Inflammatory macrophage treated with lipopolysaccharide for 1 hour (primary cell): ENCODE results near the gene STXBP3.
A peak's percentile ranks its signal among the peaks of the same experiment; 100 is the strongest.
"Not testable (repeated sequence)": the region's sequence is repeated elsewhere in the genome, so short reads cannot be mapped to it uniquely, and the experiment has no call there.

ENCODE experiments used
- DNase-seq, 2 donors: peaks; one replicate each; pipeline ENCODE4 v3.0.0-alpha.2; 2020 to 2022

The STXBP3 gene, protein sequence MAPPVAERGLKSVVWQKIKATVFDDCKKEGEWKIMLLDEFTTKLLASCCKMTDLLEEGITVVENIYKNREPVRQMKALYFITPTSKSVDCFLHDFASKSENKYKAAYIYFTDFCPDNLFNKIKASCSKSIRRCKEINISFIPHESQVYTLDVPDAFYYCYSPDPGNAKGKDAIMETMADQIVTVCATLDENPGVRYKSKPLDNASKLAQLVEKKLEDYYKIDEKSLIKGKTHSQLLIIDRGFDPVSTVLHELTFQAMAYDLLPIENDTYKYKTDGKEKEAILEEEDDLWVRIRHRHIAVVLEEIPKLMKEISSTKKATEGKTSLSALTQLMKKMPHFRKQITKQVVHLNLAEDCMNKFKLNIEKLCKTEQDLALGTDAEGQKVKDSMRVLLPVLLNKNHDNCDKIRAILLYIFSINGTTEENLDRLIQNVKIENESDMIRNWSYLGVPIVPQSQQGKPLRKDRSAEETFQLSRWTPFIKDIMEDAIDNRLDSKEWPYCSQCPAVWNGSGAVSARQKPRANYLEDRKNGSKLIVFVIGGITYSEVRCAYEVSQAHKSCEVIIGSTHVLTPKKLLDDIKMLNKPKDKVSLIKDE

GRCh38 chr1:108746382-108747170, at the start of gene STXBP3:
Gene STXBP3, plus strand, starts transcription at chr1:108746674. Its CDS starts 64 bp downstream, at chr1:108746738.
- DNase-seq = peak; percentile 96 to 100

DNA sequence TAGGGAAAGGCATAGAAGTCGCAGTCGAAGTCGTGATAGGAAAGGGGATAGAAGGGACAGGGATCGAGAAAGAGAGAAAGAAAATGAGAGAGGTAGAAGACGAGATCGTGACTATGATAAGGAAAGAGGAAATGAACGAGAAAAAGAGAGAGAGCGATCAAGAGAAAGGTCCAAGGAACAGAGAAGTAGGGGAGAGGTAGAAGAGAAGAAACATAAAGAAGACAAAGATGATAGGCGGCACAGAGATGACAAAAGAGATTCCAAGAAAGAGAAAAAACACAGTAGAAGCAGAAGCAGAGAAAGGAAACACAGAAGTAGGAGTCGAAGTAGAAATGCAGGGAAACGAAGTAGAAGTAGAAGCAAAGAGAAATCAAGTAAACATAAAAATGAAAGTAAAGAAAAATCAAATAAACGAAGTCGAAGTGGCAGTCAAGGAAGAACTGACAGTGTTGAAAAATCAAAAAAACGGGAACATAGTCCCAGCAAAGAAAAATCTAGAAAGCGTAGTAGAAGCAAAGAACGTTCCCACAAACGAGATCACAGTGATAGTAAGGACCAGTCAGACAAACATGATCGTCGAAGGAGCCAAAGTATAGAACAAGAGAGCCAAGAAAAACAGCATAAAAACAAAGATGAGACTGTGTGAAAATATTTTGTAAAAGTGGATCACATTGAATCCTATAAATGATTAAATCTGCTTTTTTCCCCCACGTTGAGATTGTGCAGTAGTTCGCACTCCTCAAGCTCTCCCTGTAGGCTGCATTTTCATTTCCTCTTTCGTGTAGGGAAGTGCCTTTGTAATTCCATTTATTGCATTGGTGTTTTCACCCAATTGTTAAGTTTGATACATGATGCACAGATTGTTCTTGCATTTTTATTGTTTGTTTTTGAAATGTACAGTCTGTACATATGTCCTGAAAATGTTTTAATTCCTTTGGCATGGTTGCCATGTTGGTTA, 46.8 kb upstream of the STXBP3 start:
- DNase-seq = peak; percentile 70 to 71

GRCh38 chr1:108701176-108701849, 45.2 kb upstream of the STXBP3 start:
- no peak for DNase-seq

DNA sequence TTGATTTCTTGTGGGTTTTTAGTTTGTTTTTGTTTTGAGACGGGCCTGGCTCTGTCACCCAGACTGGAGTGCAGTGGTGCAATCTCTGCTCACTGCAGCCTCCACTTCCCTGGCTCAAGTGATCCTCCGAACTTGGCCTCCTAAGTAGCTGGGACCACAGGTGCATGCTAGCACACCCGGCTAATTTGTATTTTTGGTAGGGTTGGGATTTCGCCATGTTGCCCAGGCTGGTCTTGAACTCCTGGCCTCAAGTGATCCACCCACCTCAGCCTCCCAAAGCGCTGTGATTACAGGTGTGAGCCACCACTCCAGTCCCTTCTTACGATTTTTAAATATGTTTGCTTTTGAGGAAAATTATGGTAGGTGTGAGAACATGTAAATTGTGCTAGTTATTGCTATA, 44.4 kb upstream of the STXBP3 start:
- DNase-seq = not testable (repeated sequence)

- no peak for DNase-seq
Observed at GRCh38 chr1:108703939-108704338, 42.5 kb upstream of the STXBP3 start.

GRCh38 chr1:108704496-108704895, 42.0 kb upstream of the STXBP3 start:
- DNase-seq = no peak

- DNase-seq = no peak
Observed at GRCh38 chr1:108706643-108707042, 39.8 kb upstream of the STXBP3 start.

DNA sequence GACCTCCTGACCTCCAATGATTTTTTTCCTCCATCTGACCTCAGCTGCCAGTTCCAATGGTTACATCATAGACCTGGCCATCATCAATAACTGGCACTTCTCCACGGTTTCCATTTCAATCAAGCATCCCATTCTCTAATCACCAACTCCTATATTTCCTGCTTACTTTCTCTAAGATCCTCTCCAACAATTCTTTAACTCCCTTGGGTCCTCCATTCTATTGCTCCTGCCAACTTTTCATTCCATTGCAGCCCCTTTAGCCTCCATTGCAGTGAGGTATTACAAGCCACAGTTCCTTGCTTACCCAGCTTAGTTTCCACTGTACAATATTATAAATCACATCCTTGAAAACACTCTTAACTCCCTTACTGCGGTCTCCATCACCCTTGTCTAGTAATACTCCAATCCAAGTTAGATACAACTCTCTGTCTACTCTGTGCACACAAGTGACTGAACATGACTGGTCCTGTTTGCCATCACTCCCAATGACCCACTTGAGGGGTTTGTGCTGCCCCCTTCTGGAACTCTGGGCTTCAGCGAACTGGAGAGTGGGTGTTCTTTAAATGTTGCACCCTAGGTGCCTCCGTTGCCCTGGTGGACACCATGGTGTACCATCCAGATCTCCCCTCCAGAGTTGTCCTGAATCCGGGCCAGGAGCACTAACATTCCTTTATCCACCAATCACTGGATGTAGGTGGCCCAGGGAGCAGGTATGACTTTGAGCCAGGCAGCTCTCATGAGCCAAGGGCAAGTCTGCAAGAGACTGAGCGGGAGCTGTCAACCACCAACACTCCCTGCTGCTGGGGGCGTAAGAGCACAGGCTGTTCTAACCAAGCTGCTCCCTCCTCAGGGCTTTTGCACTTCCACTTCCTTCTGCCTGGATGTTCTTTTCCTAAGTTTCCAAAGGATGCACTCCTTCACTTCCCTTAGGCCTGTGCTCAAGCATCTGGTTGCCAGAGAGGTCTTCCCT, 37.5 kb upstream of the STXBP3 start:
- peak in 1 of 2 donors; percentile 56 for DNase-seq

GRCh38 chr1:108712606-108713150, 33.8 kb upstream of the STXBP3 start, which contains the start of gene FNDC7:
Gene FNDC7, plus strand, starts transcription at chr1:108712908. Its CDS starts 26 bp downstream, at chr1:108712934.
- no peak for DNase-seq

GRCh38 chr1:108715932-108716331, 30.5 kb upstream of the STXBP3 start:
- no peak for DNase-seq

- DNase-seq = no peak
Observed at GRCh38 chr1:108716437-108717230, 29.8 kb upstream of the STXBP3 start.

DNA sequence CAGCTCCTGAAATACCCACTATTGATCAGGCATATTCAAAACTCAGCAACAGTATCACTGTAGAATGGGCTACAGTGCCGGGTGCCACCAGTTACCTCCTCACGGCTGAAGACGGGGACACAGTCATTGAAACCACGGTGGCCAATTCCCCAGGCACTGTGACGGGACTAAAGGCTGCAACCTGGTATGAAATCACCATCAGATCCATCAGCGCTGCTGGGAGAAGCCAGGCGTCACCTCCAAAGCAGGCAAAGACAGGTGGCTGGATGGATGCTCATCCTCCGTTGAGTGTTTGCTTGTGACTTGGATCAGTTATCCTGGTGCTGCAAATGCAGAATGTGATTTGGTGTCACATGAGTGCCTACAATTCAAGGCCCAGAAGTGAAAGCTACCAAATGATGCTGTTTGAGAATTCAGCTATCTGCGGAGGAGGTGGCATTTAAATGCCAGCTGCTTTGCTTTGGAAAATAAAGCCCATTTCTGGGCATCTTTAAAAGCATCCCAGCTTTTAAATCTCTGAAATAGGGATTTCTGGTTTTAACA, 28.6 kb upstream of the STXBP3 start:
- DNase-seq = no peak

DNA sequence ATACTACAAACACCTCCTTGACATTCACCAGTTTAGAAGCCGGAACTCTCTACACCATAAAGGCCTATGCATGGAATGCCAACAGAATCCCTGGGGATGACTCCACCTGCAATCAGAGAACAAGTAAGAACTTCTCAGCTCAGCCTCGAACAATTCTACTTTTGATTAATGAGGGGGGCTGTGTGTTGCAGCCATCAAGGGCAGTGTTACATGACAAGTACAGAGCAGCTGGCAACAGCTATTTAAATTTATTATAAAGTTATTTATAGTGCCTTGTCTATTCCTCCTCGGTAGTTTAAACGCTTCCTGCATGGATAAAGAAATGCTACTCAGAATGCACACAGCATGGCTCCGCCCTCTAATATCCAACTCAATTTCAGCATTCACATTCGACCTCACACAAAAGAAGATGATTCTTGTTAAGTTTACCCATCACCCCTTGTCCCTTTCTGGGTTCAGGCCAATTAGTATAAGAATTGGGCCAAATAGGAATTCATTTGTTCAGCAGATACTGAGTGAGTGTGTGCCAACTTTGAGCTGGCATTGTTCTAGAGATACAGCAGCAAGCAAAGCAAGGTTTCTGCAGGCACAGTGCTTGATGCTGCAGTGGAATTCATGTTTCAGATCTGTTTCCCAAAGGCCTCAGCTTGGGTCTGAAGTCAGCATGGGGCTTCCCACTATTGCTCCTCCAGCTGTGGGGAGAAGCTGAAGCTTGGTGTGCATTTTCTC, 27.4 kb upstream of the STXBP3 start:
- DNase-seq = no peak

GRCh38 chr1:108719656-108720435, 26.6 kb upstream of the STXBP3 start:
- DNase-seq = no peak

GRCh38 chr1:108722292-108722691, 24.2 kb upstream of the STXBP3 start:
- no peak for DNase-seq

DNA sequence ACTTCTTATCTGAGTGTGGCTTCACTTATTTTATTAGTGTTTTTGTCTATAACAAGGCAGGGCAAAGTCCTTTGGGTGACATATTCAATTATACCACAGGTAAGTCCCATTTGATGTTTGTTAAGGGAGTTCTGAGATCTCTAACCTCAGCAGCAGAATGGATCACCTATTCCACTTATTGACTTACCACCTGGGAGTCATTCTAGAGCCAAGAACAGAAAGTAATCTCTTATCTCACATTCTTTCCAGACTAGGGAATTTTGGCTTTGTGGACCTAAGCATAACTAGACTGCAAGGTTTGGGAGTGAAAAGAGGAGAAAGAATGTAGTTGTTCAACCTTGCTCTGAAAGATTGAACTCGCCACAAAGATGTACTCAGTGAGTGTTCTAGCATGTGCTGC, 20.6 kb upstream of the STXBP3 start:
- DNase-seq = no peak

DNA sequence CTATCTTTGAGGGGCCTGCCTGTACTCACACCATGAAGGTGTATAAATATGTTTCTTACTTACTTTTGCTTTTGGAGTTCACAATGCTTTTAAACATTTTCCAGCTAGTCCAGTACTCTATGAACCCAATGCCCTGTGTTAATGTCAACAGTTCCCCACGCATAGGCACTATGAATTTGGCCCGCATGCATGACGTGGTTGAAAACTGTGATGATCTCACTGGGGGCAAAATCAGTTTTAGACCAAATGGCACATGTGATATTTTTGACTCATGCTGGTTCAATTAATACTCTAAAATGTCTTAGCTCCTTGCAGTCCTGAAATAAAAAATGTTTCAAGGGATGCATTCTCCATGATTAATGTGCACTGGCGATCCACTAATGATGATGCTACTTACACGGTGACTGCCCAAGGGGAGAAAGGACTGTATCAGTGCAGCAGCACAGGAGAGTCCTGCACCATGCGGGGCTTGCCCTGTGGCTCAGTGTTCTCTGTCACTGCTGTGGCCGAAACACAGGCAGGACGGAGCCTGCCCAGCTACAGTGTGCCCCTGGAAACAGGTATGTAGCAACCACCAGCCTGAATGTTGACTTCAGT, 18.0 kb upstream of the STXBP3 start:
- DNase-seq = no peak
